Measurements from ENCODE around the gene METTL2A.

GRCh38 chr17:62478424-62478879 is 54.8 kb downstream of the METTL2A start, which contains the start of gene TLK2:
- TF ChIP-seq TCF12 (IDR thresholded peaks at IDR 0.05; ENCODE audit: low read depth) (no peak), FOXM1 (IDR thresholded peaks at IDR 0.05; ENCODE audit: borderline replicate concordance, low read depth) (no peak), CEBPB (IDR thresholded peaks at IDR 0.05) (no peak), EP300 (IDR thresholded peaks at IDR 0.05; ENCODE audit: borderline replicate concordance) (no peak), EGR1 (IDR thresholded peaks at IDR 0.05) (no peak), MAX (IDR thresholded peaks at IDR 0.05) (no peak; the same call in 1 of the 2 replicates), RAD21 (IDR thresholded peaks at IDR 0.05; ENCODE audit: low read depth) (no peak), YY1 (IDR thresholded peaks at IDR 0.05; ENCODE audit: low read depth) (no peak), REST (IDR thresholded peaks at IDR 0.05; ENCODE audit: low read depth) (no peak), TAF1 (IDR thresholded peaks at IDR 0.05; ENCODE audit: low read depth) (no peak), NFIC (IDR thresholded peaks at IDR 0.05) (no peak)
